DOHH2 (cell line): ENCODE results near the gene CCDC40.

Experiments
- CTCF ChIP-seq: fragments of 200-600 bp; sonication (generic); IDR thresholded peaks from one replicate; pipeline ENCODE4 v1.5.1; 2014; ENCODE audit warnings: antibody characterized with exemption, mild to moderate bottlenecking, low read depth, low read length; ENCODE audit not compliant: poor library complexity, severe bottlenecking
- EZH2phosphoT487 ChIP-seq: fragments of 200-600 bp; sonication (generic); IDR thresholded peaks from 2 replicates; pipeline ENCODE4 v1.6.1; 2017; ENCODE audit warnings: borderline replicate concordance, mild to moderate bottlenecking, antibody characterized with exemption, low read length, moderate library complexity, mixed read lengths

- TF ChIP-seq CTCF (no peak), EZH2phosphoT487 (no peak)
Observed at GRCh38 chr17:80118601-80119270, 82.3 kb downstream of the CCDC40 start.
